Mammary epithelial cell (primary cell): ENCODE results near the gene RNF34.

Source experiments
- CTCF ChIP-seq, 2 donors: IDR thresholded peaks in 1 of 2; conservative IDR thresholded peaks in 1 of 2; 2 replicates each; pipeline ENCODE4 v1.5.1; 2011 to 2012; ENCODE audit warnings: inconsistent platforms in 2 of 2, low read length in 2 of 2, mild to moderate bottlenecking in 2 of 2, control low read depth in 1 of 2, low read depth in 1 of 2; ENCODE audit not compliant: insufficient read depth in 1 of 2; ENCODE audit errors: extremely low read depth in 1 of 2
- EZH2 ChIP-seq: IDR thresholded peaks from 2 replicates; pipeline ENCODE4 v1.6.1; 2012; ENCODE audit warnings: low read length, inconsistent platforms, borderline replicate concordance

DNA sequence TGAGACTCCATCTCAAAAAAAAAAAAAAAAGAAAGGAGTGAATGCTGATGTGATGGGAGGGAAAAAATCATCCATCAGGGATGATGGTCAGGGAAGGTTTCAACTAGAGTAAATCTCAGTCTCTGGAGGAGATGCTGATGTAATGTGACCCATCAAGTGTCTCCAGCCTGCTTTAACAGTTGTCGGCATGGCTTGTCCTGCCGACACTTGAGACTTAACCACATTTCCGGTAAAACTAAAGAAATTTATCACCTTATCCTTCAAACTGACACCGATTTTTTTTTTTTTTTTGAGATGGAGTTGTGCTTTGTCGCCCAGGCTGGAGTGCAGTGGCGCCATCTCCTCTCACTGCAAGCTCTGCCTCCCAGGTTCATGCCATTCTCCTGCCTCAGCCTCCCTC is 26.2 kb upstream of the RNF34 start:
- TF ChIP-seq CTCF (conservative IDR thresholded peaks at IDR 0.05 in 1 of 2, IDR thresholded peaks at IDR 0.05 in 1 of 2; ENCODE audit: extremely low read depth in 1 of 2, insufficient read depth in 1 of 2, low read depth in 1 of 2, low read length in 2 of 2) = no peak
- TF ChIP-seq EZH2 = no peak
